Lung (tissue), 16 donors: ENCODE measurements around the gene ASPA. TPM values are rescaled to one million over a fixed set of nuclear protein-coding genes. Genes with fewer than 3 reads are reported as not detected.
"Not testable (repeated sequence)": the region's sequence is repeated elsewhere in the genome, so short reads cannot be mapped to it uniquely, and the experiment has no call there.

ENCODE experiments used
- ATAC-seq: fragments of 200-7000 bp; cut with Tn5 transposase; one replicate; pipeline ENCODE4 v1.9.1; 2020; ENCODE audit warnings: moderate number of reproducible peaks; ENCODE audit not compliant: insufficient read depth, low FRiP score
- DNase-seq, 3 donors: peaks; one replicate each; pipeline ENCODE4 v3.0.0-alpha.2; 2013 to 2017
- H3K27ac ChIP-seq, 2 donors: one replicate each; pipeline ENCODE4 v1.5.1; 2013; ENCODE audit warnings: mild to moderate bottlenecking in 2 of 2, moderate library complexity in 2 of 2, control low read depth in 1 of 2, inconsistent platforms in 1 of 2, low read depth in 1 of 2, low read length in 1 of 2
- H3K27me3 ChIP-seq, 3 donors: one replicate each; pipeline ENCODE4 v1.5.1; 2013; ENCODE audit warnings: low read length in 2 of 3; ENCODE audit not compliant: control insufficient read depth in 3 of 3, insufficient read depth in 3 of 3
- H3K36me3 ChIP-seq, 4 donors: one replicate each; pipeline ENCODE4 v1.5.1; 2013; ENCODE audit warnings: low read length in 4 of 4, mild to moderate bottlenecking in 1 of 4, moderate library complexity in 1 of 4; ENCODE audit not compliant: control insufficient read depth in 4 of 4, insufficient read depth in 4 of 4
- H3K4me1 ChIP-seq, 5 donors: one replicate each; pipeline ENCODE4 v1.5.1; 2013; ENCODE audit warnings: low read length in 5 of 5, mild to moderate bottlenecking in 2 of 5, moderate library complexity in 1 of 5; ENCODE audit not compliant: control insufficient read depth in 5 of 5, insufficient read depth in 5 of 5
- H3K4me3 ChIP-seq: one replicate; pipeline ENCODE4 v1.5.1; 2013; ENCODE audit warnings: mild to moderate bottlenecking, control low read depth, moderate library complexity
- H3K9ac ChIP-seq, 2 donors: one replicate each; pipeline ENCODE4 v1.5.1; 2013; ENCODE audit warnings: low read length in 2 of 2, control low read depth in 1 of 2; ENCODE audit not compliant: insufficient read depth in 1 of 2
- H3K9me3 ChIP-seq, 4 donors: one replicate each; pipeline ENCODE4 v1.5.1; 2013; ENCODE audit warnings: low read length in 3 of 4, mild to moderate bottlenecking in 1 of 4, moderate library complexity in 1 of 4; ENCODE audit not compliant: control insufficient read depth in 4 of 4, insufficient read depth in 3 of 4
- CTCF ChIP-seq: IDR thresholded peaks from 2 replicates; pipeline ENCODE4 v1.5.1; 2012; ENCODE audit warnings: mild to moderate bottlenecking; ENCODE audit errors: control extremely low read depth, extremely low read depth
- WGBS, 2 donors: extraction: QIAGEN DNeasy Blood & Tissue Kit; methylation state at CpG; one replicate each; pipeline ENCODE4 v1.1.7; 2013; 5-methylcytosine and 5-hydroxymethylcytosine counted together
- long read RNA-seq, 5 donors: transcript quantifications; one replicate each; lab custom pipeline, GENCODE V29; 2026
- polyA plus RNA-seq, 2 donors: library from polyadenylated mRNA; stranded (reverse); fragments of 200-250 nt; gene quantifications; one replicate each; pipeline ENCODE4 v1.2.1, GENCODE V29; 2013
- total RNA-seq, 2 donors: library from RNA; depleted of rRNA in 1 of 2; stranded (reverse); fragments of >200 nt in 1 of 2; gene quantifications; one replicate each; pipeline ENCODE4 v1.2.1, GENCODE V29; 2014 to 2021
- donor health status: control.
- donor health status: control.
- donor health status: Bipolar disorder and iron deficiency.
- donor health status: healthy.
- donor health status: DM: yes; HTN: yes; CAD: no.

Gene ASPA
- total RNA-seq (10 to 100 TPM in 1 of 2 donors, 1 to 10 TPM in 1; 2.5 to 17.5 TPM), polyA plus RNA-seq (under 1 TPM; 0.31 to 0.96 TPM)
- long read RNA-seq, donor 1, full-length matches to known transcripts: 3 of 15 reads
- long read RNA-seq, donor 1, partial matches to known transcripts: 12 of 15 reads
- long read RNA-seq, donor 1, other reads (novel, unspliced or antisense): 0 of 15 reads
- long read RNA-seq, donor 2: 0 reads
- long read RNA-seq, donor 3, partial matches to known transcripts: 6 of 6 reads
- long read RNA-seq, donor 3, other reads (novel, unspliced or antisense): 0 of 6 reads
- long read RNA-seq, donor 4: 0 reads
- long read RNA-seq, donor 5, full-length matches to known transcripts: 4 of 11 reads
- long read RNA-seq, donor 5, partial matches to known transcripts: 7 of 11 reads
- long read RNA-seq, donor 5, other reads (novel, unspliced or antisense): 0 of 11 reads

GRCh38 chr17:3475812-3476610, at the start of gene ASPA:
ASPA (plus strand) TSS chr17:3475997; CDS start chr17:3476160, 163 bp downstream.
- ATAC-seq (no peak), DNase-seq (peak in 2 of 3 donors; percentile 80 to 81)
- TF ChIP-seq CTCF: no peak
- Histone ChIP-seq H3K27ac (peak within 1 kb of the TSS in 1 of 2 donors; percentile 31), H3K4me3 (no peak within 1 kb of the TSS), H3K36me3 (no peaks in the 10 kb centered on the region), H3K27me3 (no peaks in the 10 kb centered on the region), H3K9ac (peak within 1 kb of the TSS; percentile 69 to 97), H3K4me1 (peaks cover 0 to 32% (median 0%) of the 10 kb centered on the region in 5 donors), H3K9me3 (no peaks in the 10 kb centered on the region)
- WGBS, 2 donors: 44 to 74% methylated on average over 7 of the region's 7 CpGs

- not testable (repeated sequence) for H3K27me3 ChIP-seq, H3K9ac ChIP-seq, H3K27ac ChIP-seq, H3K4me1 ChIP-seq, ATAC-seq, H3K36me3 ChIP-seq, H3K4me3 ChIP-seq, H3K9me3 ChIP-seq
- DNase-seq: peak in 1 of 3 donors; percentile 26
- WGBS, 2 donors: 17 to 31% methylated on average over 7 of the region's 7 CpGs
These were observed 42.6 kb upstream of the ASPA start for GRCh38 chr17:3433215-3433614.

DNA sequence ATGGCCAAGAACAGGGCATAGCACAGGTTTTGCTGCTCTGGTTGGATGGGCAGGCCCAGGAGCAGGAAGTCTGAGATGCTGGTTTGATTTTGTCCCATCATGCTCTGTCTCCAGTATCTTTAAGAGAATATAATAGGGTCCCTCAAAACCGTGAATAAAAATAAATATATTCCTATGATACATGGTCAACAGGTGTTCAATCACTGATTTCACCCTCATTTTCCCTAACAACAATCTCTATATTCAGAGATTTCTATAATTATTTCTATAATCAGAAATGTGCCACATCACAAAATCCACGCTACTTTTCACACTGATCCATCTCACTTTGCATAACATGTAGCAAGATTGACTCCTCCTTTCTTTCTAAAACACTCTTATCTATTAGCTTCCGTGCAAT, 42.1 kb upstream of the ASPA start, which contains the start of gene OR1E2:
OR1E2 (minus strand) TSS at position 101 of the 400 bp plus-strand sequence; CDS start at position 101, 0 bp downstream.
- Histone ChIP-seq H3K9ac (no peak within 1 kb of the TSS), H3K36me3 (no peaks in the 10 kb centered on the region), H3K27ac (no peak within 1 kb of the TSS), H3K4me3 (no peak within 1 kb of the TSS), H3K27me3 (no peaks in the 10 kb centered on the region), H3K4me1 (no peaks in the 10 kb centered on the region), H3K9me3 (no peaks in the 10 kb centered on the region)
- WGBS, 2 donors: 74 to 79% methylated on average over 3 of the region's 3 CpGs
- DNase-seq (no peak), ATAC-seq (no peak)
- TF ChIP-seq CTCF: no peak

DNA sequence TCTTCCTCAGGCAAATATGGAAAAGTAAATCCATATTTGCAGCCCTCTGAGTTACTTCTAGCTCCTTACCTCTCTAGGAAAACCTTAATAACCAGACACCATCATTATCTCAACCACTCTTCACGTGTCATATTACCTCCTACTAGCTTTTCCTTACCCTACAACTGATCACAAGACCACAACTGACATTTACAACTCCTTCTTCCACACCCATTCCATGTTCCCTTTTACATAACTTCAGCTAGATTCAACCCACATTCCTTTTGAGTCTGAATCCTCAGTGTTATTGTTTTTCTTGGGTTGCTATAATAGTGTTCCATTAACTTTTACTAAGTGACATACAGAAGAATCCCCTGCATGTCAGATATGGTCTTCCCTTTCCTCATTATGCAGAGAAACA, 37.4 kb upstream of the ASPA start:
- no peak for TF ChIP-seq CTCF
- ATAC-seq (no peak), DNase-seq (no peak)
- peaks cover 0 to 16% (median 0%) of the 10 kb centered on the region in 5 donors for H3K4me1 ChIP-seq
- H3K9me3 ChIP-seq: no peaks in the 10 kb centered on the region
- no peak overlapping the region for H3K27ac ChIP-seq
- no peak overlapping the region for H3K9ac ChIP-seq
- no peak overlapping the region for H3K4me3 ChIP-seq
- no peaks in the 10 kb centered on the region for H3K27me3 ChIP-seq
- H3K36me3 ChIP-seq: no peaks in the 10 kb centered on the region
- 56 to 76% methylated on average over 1 of the region's 1 CpG for WGBS, 2 donors
